T1000 (cell line): ENCODE results near the gene TUBB2B.
"Not testable (repeated sequence)": the region's sequence is repeated elsewhere in the genome, so short reads cannot be mapped to it uniquely, and the experiment has no call there.

Experiments
- DNase-seq: peaks from one replicate; lab custom pipeline; 2025; ENCODE audit warnings: mixed read lengths; lab: John Stamatoyannopoulos, UW

TUBB2B gene

GRCh38 chr6:3209114-3210023 is 18.1 kb downstream of the TUBB2B start:
- DNase-seq = peak; percentile 88

- no peak for DNase-seq
Observed at GRCh38 chr6:3208775-3209113, 18.7 kb downstream of the TUBB2B start.

GRCh38 chr6:3208098-3208774 is 19.2 kb downstream of the TUBB2B start:
- peak; percentile 54 for DNase-seq

- no peak for DNase-seq
Observed at GRCh38 chr6:3206339-3207015, 21.0 kb downstream of the TUBB2B start.

- no peak for DNase-seq
Observed at GRCh38 chr6:3205913-3206312, 21.5 kb downstream of the TUBB2B start.

DNA sequence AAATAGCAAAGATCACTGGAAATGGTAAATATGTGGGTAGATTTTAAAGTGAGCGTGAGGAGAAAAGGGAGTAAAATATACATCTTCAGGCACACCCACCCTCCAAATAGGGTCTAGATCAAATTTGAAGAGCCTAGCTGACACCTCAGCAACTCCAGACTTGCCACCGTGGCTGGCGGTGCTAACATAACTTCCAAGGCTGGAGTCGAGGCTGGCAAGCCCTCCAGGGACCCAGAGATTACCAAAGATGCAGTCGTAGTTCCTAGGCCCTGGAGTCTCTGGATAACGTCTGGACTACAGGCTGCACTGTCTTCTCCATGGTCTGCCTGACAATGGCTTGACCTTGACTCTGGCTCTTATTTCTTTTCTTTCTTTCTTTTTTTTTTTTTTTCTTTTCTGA is 22.5 kb downstream of the TUBB2B start:
- DNase-seq = no peak

DNA sequence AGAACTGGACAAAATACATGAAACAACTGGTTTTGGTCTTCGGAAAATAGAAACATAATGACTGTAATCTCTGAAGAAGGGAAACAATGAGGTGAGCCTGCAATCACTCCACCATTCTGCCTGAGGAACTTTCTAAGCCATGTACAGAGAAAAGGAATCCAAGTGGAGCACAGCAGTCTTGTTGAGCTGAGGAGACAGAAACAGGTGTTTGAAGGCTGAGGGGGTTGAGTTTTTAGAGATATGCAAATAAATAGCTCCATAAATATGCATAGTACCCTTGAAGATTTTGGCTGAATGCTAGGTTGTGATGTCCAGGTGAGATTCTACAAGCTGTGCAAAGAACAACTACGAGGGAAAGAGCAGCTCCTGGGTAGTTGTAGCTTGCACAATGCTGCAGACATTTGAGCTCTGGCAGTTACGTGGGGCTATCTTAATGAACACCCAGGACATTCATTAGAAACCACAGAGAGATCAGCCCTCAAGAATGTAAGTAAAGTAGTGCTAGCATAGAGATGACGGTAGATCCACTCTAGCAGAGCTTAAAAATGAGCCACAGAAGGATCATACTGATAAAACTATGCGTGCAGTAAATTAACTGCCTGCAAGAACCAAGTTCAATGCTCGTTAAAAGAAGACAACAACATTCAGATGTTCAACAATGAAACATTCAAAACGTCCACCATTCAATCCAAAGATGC is 24.3 kb downstream of the TUBB2B start:
- no peak for DNase-seq

- DNase-seq = no peak
Observed at GRCh38 chr6:3201388-3201787, 26.1 kb downstream of the TUBB2B start.

- DNase-seq = no peak
Observed at GRCh38 chr6:3200682-3201081, 26.8 kb downstream of the TUBB2B start.

DNA sequence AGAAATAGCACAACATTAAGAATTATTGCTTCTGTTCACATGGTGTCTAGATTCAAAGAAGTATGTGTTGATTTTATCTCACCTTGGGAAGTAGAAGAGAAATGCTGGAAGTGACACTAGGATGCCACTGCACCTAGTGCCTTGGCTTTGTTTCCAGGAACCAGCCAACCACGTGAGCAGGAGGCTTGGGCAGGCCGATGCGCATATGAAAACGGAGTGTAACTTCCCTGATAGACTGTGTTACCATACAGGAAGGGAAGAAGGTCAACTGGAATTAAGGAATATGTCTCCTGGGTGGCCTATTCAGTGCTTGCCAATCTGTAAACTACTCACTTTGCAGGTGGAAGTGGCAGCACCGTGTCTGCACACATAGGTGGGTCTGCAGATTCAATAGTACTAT is 28.1 kb downstream of the TUBB2B start:
- DNase-seq = no peak

DNA sequence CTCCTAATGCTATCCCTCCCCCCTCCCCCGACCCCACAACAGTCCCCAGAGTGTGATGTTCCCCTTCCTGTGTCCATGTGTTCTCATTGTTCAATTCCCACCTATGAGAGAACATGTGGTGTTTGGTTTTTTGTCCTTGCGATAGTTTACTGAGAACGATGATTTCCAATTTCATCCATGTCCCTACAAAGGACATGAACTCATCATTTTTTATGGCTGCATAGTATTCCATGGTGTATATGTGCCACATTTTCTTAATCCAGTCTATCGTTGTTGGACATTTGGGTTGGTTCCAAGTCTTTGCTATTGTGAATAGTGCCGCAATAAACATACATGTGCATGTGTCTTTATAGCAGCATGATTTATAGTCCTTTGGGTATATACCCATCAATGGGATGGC is 29.7 kb downstream of the TUBB2B start:
- DNase-seq = not testable (repeated sequence)

GRCh38 chr6:3196770-3197169 is 30.7 kb downstream of the TUBB2B start:
- DNase-seq = no peak

DNA sequence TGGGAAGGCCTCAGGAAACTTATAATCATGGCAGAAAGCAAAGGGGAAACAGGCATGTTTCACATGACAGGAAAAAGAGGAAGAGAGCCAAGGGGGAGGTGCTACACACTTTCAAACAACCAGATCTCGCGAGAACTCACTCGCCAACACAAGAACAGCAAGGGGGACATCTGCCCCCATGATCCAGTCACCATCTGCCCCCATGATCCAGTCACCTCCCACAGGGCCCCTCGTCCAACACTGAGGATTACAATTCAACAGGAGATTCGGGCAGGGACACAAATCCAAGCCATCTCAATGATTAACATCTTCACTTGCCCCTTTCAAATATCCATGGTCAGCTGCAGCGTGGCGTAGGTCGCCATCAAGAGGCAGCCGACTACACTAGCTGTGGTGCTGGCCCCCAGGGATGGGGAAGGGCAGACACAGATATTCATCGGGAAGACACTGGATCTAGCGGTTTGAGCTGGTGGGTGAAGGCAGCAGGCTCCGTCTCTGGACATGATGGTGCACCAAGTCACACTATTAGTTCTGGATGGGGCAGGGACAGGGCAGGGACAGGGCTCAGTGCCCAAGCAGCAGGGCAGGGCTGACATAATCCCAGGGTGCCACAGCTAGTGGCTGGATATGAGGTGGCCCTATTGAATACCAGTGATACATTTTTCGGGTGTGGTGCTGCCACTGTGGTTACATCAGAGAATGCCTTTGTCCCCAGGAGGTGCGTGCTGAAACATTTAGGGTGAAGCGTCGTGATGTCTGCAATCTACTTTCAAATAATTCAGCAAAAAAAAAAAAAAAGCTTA is 31.6 kb downstream of the TUBB2B start:
- no peak for DNase-seq

DNA sequence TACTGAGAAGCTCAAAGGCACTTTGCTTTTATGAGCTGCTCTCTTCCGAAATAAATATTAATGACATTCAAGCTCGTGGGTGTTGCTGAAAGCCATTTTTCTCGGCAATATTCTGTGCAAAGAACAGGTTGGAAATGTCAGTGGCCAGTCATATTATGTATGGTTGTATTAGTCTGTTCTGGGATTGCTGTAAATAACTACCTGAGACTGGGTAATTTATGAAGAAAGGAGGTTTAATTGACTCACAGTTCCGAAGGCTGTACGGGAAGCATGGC is 32.1 kb downstream of the TUBB2B start:
- no peak for DNase-seq

DNA sequence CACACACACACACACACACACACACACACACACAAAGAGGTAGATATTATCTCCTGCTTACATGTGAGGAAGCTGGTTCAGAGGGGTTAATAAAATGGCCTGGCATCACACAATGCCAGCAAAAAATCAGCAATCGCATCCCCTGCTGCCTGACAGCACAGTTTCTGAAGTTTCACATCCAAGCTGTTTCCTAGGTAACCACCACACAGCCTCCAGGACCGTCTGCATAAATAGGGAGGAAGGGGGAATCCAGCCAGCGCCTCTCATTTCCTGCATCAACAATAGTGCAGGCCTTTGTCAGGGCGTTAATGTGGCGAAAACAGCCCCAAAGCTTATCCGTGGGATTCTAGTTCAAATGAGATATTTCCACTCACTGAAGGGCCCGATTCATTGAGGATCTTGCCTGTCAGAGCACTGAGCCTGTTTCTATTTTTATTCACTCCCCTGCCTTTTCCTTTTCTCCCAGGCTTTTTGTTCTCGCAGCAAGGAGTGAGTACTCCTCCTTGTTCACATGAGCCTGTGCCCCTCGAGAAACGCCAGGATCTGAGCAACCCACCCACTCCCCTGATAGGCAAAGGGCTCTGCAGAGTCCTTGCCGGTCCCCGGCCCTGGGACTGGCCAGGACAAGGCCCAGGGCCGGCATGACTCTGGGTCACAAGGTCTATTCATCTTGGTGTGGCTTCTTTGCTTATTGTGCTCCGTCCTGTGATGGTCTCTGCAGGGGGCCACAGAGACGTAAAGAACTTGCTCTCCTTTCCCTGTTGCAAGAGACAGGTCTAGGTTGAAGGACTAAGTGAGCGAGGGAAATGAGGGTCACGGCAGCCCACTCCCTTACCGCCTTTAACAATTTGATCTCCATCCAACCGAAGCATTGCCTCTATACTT is 32.7 kb downstream of the TUBB2B start:
- DNase-seq = no peak

DNA sequence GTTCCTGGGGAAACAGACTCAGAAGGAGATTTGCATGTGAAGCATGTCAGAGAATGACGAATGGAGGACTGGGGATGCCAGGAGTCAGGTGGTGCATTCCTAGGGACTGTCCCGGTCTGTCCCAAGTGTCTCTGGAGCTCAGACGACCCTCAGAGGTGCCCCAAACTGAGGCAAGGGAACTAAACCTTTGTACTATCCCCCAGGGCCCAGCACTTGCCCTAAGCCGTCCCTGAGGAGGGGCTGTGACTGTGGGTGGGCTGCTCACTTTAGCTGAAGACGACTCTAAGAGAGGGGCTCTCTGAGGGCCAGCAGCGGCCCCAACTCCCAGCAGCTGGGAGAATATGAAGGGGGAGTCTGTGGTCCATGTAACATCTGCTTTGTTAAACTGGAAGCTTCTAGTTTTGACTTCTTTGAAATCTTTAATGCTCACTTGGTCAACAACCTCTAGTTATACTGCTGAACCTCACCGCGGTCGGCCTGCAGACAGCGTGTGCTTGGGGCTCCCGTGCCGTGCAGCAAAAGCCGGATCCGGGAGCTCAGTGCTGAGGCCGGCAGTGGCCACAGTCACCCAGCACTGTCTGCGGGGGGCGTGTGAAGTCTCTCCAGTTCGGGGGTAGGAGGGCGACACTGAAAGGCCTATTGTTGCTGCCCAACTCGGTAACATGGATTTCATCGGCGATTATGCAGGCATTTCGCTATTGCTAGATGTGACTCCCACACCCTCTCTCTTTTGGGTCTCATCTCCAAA is 34.2 kb downstream of the TUBB2B start:
- DNase-seq = no peak

- no peak for DNase-seq
Observed at GRCh38 chr6:3190779-3191178, 36.7 kb downstream of the TUBB2B start.

DNA sequence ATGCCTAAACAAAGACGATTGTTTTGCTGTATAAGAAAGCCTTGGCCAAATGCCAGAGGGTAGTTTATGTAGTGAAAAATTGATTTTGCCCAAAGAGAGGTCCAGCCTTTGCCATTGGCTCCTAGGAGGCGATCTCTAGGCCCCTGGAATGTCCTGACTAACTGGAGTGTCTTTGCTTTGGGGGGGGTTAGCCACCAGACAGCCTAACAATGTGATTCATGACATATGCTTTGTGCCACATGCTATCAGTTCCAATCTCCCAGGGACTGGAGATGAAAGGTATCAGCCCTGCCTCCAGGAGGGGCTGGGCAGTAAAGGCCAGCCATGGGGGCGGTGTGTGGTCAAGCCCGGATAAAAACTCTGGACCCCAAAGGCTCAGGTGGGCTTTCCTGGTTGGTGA is 37.4 kb downstream of the TUBB2B start:
- no peak for DNase-seq

DNA sequence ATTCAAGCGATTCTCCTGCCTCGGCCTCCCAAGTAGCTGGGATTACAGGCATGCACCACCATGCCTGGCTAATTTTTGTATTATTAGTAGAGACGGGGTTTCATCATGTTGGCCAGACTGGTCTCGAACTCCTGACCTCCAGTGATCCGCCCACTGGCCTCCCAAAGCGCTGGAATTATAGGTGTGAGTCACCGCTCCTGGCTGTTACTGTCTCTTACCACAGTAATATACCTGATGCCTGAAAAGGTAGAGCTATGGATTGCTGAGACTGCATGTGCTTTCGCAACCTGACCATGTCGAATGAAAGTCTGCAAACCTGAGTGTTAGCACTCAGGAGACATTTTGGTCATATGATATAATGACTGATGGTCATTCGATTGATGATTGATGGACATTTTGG is 38.3 kb downstream of the TUBB2B start:
- DNase-seq = not testable (repeated sequence)

- DNase-seq = no peak
Observed at GRCh38 chr6:3188262-3188661, 39.2 kb downstream of the TUBB2B start.
